T-cell (primary cell): ENCODE data around the gene KAZN. TPM values are rescaled to one million over a fixed set of nuclear protein-coding genes. Genes with fewer than 3 reads are reported as not detected.

Experiments
- ATAC-seq, 4 experiments: fragments of 200-7000 bp in 3 of 4; fragments of 150-1000 bp in 1 of 4; cut with Tn5 transposase; replicated peaks in 1 of 4; 1 replicate in 3 of 4; 2 replicates in 1 of 4; pipeline ENCODE4 v1.10.0; 2021; ENCODE audit warnings: moderate library complexity in 3 of 4, mild to moderate bottlenecking in 2 of 4, moderate number of reproducible peaks in 1 of 4
- CTCF ChIA-PET, 2 donors: fragments of 300-600 bp; sonication (Branson Sonifier 250); formaldehyde crosslinking; loops; one replicate each; lab custom pipeline; 2022; ENCODE audit warnings: antibody characterized with exemption in 2 of 2; lab: Charles Lee
- POLR2A ChIA-PET, 2 donors: fragments of 300-600 bp; sonication (Branson Sonifier 250); formaldehyde crosslinking; loops; one replicate each; lab custom pipeline; 2022; ENCODE audit warnings: antibody characterized with exemption in 2 of 2; lab: Charles Lee
- DNase-seq, 35 experiments: peaks; one replicate each; pipeline versions ENCODE4 v3.0.0 to v3.0.0-alpha.2; 2013 to 2023
- H3K27ac ChIP-seq: one replicate; pipeline ENCODE4 v1.5.1; 2013; ENCODE audit warnings: low read length
- H3K27me3 ChIP-seq, 2 experiments: replicated peaks in 1 of 2; 1 replicate in 1 of 2; 2 replicates in 1 of 2; pipeline versions ENCODE4 v1.6.1 to v1.7.0; 2013; ENCODE audit warnings: low read length in 1 of 2, mixed read lengths in 1 of 2; ENCODE audit not compliant: control insufficient read depth in 2 of 2, insufficient read depth in 2 of 2; ENCODE audit errors: extremely low read depth in 1 of 2
- H3K36me3 ChIP-seq, 2 donors: 1 replicate in 1 of 2; 2 replicates in 1 of 2; pipeline versions ENCODE4 v1.6.1 to v1.7.0; 2013; ENCODE audit warnings: low read length in 1 of 2; ENCODE audit not compliant: control insufficient read depth in 2 of 2, insufficient read depth in 1 of 2; ENCODE audit errors: extremely low read depth in 1 of 2
- H3K4me1 ChIP-seq, 2 experiments: 1 replicate in 1 of 2; 2 replicates in 1 of 2; pipeline versions ENCODE4 v1.6.1 to v1.7.0; 2013; ENCODE audit warnings: low read length in 2 of 2, mixed read lengths in 1 of 2; ENCODE audit not compliant: insufficient read depth in 2 of 2, control insufficient read depth in 1 of 2; ENCODE audit errors: extremely low read depth in 1 of 2
- H3K4me3 ChIP-seq, 2 donors: 1 replicate in 1 of 2; 2 replicates in 1 of 2; pipeline versions ENCODE4 v1.5.1 to v1.7.0; 2013; ENCODE audit warnings: mild to moderate bottlenecking in 2 of 2, low read length in 1 of 2, moderate library complexity in 1 of 2; ENCODE audit not compliant: control insufficient read depth in 1 of 2; ENCODE audit errors: extremely low read depth in 1 of 2
- H3K9me3 ChIP-seq: 2 replicates; pipeline ENCODE4 v1.7.0; 2013
- H3K27ac Mint-ChIP-seq, 2 donors: one replicate each; pipeline ENCODE4 v1.8.0; 2020 to 2021; ENCODE audit warnings: mild to moderate bottlenecking in 2 of 2, mixed read lengths in 2 of 2
- H3K27me3 Mint-ChIP-seq, 2 donors: one replicate each; pipeline ENCODE4 v1.8.0; 2021 to 2022; ENCODE audit warnings: mixed read lengths in 2 of 2
- H3K36me3 Mint-ChIP-seq: one replicate; pipeline ENCODE4 v1.8.0; 2021; ENCODE audit warnings: mixed read lengths
- H3K4me1 Mint-ChIP-seq, 3 donors: one replicate each; pipeline ENCODE4 v1.8.0; 2020 to 2022; ENCODE audit warnings: mixed read lengths in 3 of 3, mild to moderate bottlenecking in 1 of 3
- H3K4me3 Mint-ChIP-seq, 3 donors: one replicate each; pipeline ENCODE4 v1.8.0; 2020 to 2022; ENCODE audit warnings: mild to moderate bottlenecking in 3 of 3, mixed read lengths in 3 of 3, moderate library complexity in 3 of 3
- H3K9me3 Mint-ChIP-seq, 3 donors: one replicate each; pipeline ENCODE4 v1.8.0; 2020 to 2022; ENCODE audit warnings: mixed read lengths in 3 of 3
- WGBS: methylation state at CpG from one replicate; pipeline ENCODE4 v1.1.5; 2013; ENCODE audit warnings: missing lambda C conversion rate; ENCODE audit not compliant: insufficient coverage; 5-methylcytosine and 5-hydroxymethylcytosine counted together
- total RNA-seq, 35 experiments: library from RNA in 6 of 35; stranded (reverse) in 6 of 35; fragments of 120-200 nt in 1 of 35; gene quantifications; one replicate each; pipeline versions ENCODE4 v1.2.1 to v1.2.4 and lab custom pipeline; 2013 to 2026

The KAZN gene
- total RNA-seq, 5 donors from 2014 or later (not counting 1 experiment from before 2014, with no cell fraction given) = 0.18 to 0.58 (median 0.30) TPM

- Mint-ChIP-seq H3K36me3 (no peaks in the 10 kb centered on the region), H3K4me3 (no peak overlapping the region), H3K27me3 (peaks cover 9 to 17% of the 10 kb centered on the region in 2 donors), H3K4me1 (no peaks in the 10 kb centered on the region), H3K9me3 (no peaks in the 10 kb centered on the region), H3K27ac (no peak overlapping the region)
- H3K9me3 ChIP-seq = no peaks in the 10 kb centered on the region
- no peak for ATAC-seq
- no peak for DNase-seq
- H3K27me3 ChIP-seq = peaks cover 0 to 29% of the 10 kb centered on the region in 2 experiments
- H3K27ac ChIP-seq = no peak overlapping the region
- no peak overlapping the region for H3K4me3 ChIP-seq
- H3K36me3 ChIP-seq = no peaks in the 10 kb centered on the region
- no peaks in the 10 kb centered on the region for H3K4me1 ChIP-seq
- 79% methylated on average over 14 of the region's 18 CpGs for WGBS
- ChIA-PET CTCF (no interaction called here), POLR2A (no interaction called here)
Measured at GRCh38 chr1:14932034-14932638, 333.7 kb downstream of the KAZN start.

GRCh38 chr1:14934867-14935266 lies 336.4 kb downstream of the KAZN start:
- H3K9me3 ChIP-seq = no peaks in the 10 kb centered on the region
- DNase-seq (no peak), ATAC-seq (no peak)
- H3K4me3 ChIP-seq = no peak overlapping the region
- H3K4me3 Mint-ChIP-seq = no peak overlapping the region
- no peaks in the 10 kb centered on the region for H3K4me1 Mint-ChIP-seq
- H3K27ac Mint-ChIP-seq = no peak overlapping the region
- H3K9me3 Mint-ChIP-seq = no peaks in the 10 kb centered on the region
- ChIA-PET CTCF (no interaction called here), POLR2A (no interaction called here)
- no peak overlapping the region for H3K27ac ChIP-seq
- H3K36me3 ChIP-seq = no peaks in the 10 kb centered on the region
- H3K27me3 Mint-ChIP-seq = no peaks in the 10 kb centered on the region
- H3K36me3 Mint-ChIP-seq = no peaks in the 10 kb centered on the region
- H3K4me1 ChIP-seq = no peaks in the 10 kb centered on the region
- 94% methylated on average over 6 of the region's 7 CpGs for WGBS
- H3K27me3 ChIP-seq = peaks cover 0 to 33% of the 10 kb centered on the region in 2 experiments

- Histone ChIP-seq H3K4me3 (no peak overlapping the region), H3K27me3 (peaks cover 0 to 30% of the 10 kb centered on the region in 2 experiments), H3K36me3 (no peaks in the 10 kb centered on the region), H3K27ac (no peak overlapping the region), H3K9me3 (no peaks in the 10 kb centered on the region), H3K4me1 (no peaks in the 10 kb centered on the region)
- ATAC-seq = no peak
- 72% methylated on average over 6 of the region's 6 CpGs for WGBS
- no peak overlapping the region for H3K27ac Mint-ChIP-seq
- H3K9me3 Mint-ChIP-seq = no peaks in the 10 kb centered on the region
- no peaks in the 10 kb centered on the region for H3K36me3 Mint-ChIP-seq
- no peaks in the 10 kb centered on the region for H3K4me1 Mint-ChIP-seq
- H3K27me3 Mint-ChIP-seq = peaks cover 0 to 2% of the 10 kb centered on the region in 2 donors
- ChIA-PET CTCF (no interaction called here), POLR2A (no interaction called here)
- H3K4me3 Mint-ChIP-seq = no peak overlapping the region
- no peak for DNase-seq
Measured at GRCh38 chr1:14936815-14937214, 338.3 kb downstream of the KAZN start.

- no peaks in the 10 kb centered on the region for H3K36me3 Mint-ChIP-seq
- ATAC-seq (no peak), DNase-seq (no peak)
- no peak overlapping the region for H3K4me3 Mint-ChIP-seq
- peaks cover 0 to 26% of the 10 kb centered on the region in 2 experiments for H3K27me3 ChIP-seq
- H3K36me3 ChIP-seq = no peaks in the 10 kb centered on the region
- H3K4me1 ChIP-seq = no peaks in the 10 kb centered on the region
- no peak overlapping the region for H3K27ac ChIP-seq
- no peaks in the 10 kb centered on the region for H3K9me3 ChIP-seq
- ChIA-PET POLR2A (no interaction called here), CTCF (no interaction called here)
- WGBS = 85% methylated on average over 10 of the region's 11 CpGs
- H3K4me1 Mint-ChIP-seq = no peaks in the 10 kb centered on the region
- no peaks in the 10 kb centered on the region for H3K9me3 Mint-ChIP-seq
- H3K27ac Mint-ChIP-seq = no peak overlapping the region
- peaks cover 0 to 2% of the 10 kb centered on the region in 2 donors for H3K27me3 Mint-ChIP-seq
- H3K4me3 ChIP-seq = no peak overlapping the region
Measured at GRCh38 chr1:14937288-14937949, 338.9 kb downstream of the KAZN start.

- CTCF ChIA-PET = no interaction called here
- no peak overlapping the region for H3K27ac ChIP-seq
- 87% methylated on average over 8 of the region's 9 CpGs for WGBS
- DNase-seq = no peak
- no peaks in the 10 kb centered on the region for H3K36me3 ChIP-seq
- ATAC-seq = no peak
- Mint-ChIP-seq H3K9me3 (no peaks in the 10 kb centered on the region), H3K27me3 (peaks cover 0 to 5% of the 10 kb centered on the region in 2 donors), H3K27ac (no peak overlapping the region), H3K36me3 (no peaks in the 10 kb centered on the region), H3K4me3 (no peak overlapping the region), H3K4me1 (no peaks in the 10 kb centered on the region)
- no peaks in the 10 kb centered on the region for H3K4me1 ChIP-seq
- no peak overlapping the region for H3K4me3 ChIP-seq
- no peaks in the 10 kb centered on the region for H3K9me3 ChIP-seq
- H3K27me3 ChIP-seq = peaks cover 0 to 32% of the 10 kb centered on the region in 2 experiments
- POLR2A ChIA-PET = no interaction called here
Measured at GRCh38 chr1:14939527-14940284, 341.2 kb downstream of the KAZN start.

GRCh38 chr1:14940285-14940870 lies 341.9 kb downstream of the KAZN start:
- WGBS = 77% methylated on average over 3 of the region's 7 CpGs
- no peaks in the 10 kb centered on the region for H3K4me1 Mint-ChIP-seq
- Histone ChIP-seq H3K9me3 (no peaks in the 10 kb centered on the region), H3K4me3 (no peak overlapping the region), H3K27me3 (peaks cover 0 to 34% of the 10 kb centered on the region in 2 experiments), H3K4me1 (no peaks in the 10 kb centered on the region), H3K27ac (no peak overlapping the region), H3K36me3 (no peaks in the 10 kb centered on the region)
- CTCF ChIA-PET = no interaction called here
- no peak for ATAC-seq
- H3K27me3 Mint-ChIP-seq = peaks cover 0 to 5% of the 10 kb centered on the region in 2 donors
- no peaks in the 10 kb centered on the region for H3K9me3 Mint-ChIP-seq
- H3K27ac Mint-ChIP-seq = no peak overlapping the region
- POLR2A ChIA-PET = no interaction called here
- H3K36me3 Mint-ChIP-seq = no peaks in the 10 kb centered on the region
- no peak overlapping the region for H3K4me3 Mint-ChIP-seq
- DNase-seq = no peak
